Hepatocyte (in vitro differentiated cells): ENCODE data around the gene HOXA1.

Experiments used
- CTCF ChIP-seq: fragments of 200-600 bp; sonication (generic); IDR thresholded peaks from 2 replicates; pipeline ENCODE4 v1.5.1; 2016; ENCODE audit warnings: antibody characterized with exemption, mild to moderate bottlenecking; ENCODE audit not compliant: poor library complexity
- EZH2 ChIP-seq: fragments of 200-600 bp; sonication (generic); IDR thresholded peaks from 2 replicates; pipeline ENCODE4 v1.6.1; 2016; ENCODE audit warnings: antibody characterized with exemption, mild to moderate bottlenecking, borderline replicate concordance

GRCh38 chr7:27107391-27108381 is 11.9 kb upstream of the HOXA1 start:
- no peak for TF ChIP-seq CTCF
- no peak for TF ChIP-seq EZH2
